ENCODE measurements around the gene ITGB7.

The ITGB7 gene

DNA sequence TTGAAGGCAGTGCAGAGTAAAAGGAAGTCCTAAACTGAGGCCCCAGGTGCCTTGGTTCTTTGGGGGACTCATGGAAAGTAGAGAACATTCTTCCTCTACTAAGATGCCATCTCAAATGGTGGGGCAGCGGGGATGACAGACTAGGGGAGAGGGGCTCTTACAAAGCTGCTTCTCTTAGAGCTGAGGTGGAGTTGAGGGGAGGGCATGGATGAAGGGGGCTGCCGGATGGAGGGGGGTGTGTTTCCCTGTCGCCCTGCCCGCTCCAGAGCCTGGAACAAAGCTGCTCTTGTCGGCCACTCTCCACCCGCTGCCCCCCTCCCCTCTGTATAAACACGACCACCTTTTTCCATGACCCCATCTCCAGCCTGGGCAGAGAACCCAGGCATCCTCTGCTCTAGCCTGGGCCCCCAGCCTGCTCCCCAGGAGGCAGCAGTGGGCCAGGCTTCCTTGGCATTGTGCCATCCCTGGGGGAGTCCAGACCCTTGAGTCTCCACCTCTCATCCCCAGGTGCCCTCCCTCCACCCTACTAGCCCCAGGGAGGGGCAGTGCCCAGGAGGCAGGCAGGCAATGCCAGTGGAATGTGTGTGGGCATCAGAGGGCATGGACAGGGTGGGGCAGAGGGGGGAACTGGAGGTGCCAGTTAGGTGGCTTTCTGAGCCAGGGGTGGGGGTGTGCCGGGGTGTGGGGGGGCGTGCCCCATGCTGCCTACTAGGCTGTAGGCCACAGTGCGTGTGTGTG, 23.2 kb upstream of the ITGB7 start:
- DNase-seq (ENCODE audit: low read depth in 2 of 2), result no peak

DNA sequence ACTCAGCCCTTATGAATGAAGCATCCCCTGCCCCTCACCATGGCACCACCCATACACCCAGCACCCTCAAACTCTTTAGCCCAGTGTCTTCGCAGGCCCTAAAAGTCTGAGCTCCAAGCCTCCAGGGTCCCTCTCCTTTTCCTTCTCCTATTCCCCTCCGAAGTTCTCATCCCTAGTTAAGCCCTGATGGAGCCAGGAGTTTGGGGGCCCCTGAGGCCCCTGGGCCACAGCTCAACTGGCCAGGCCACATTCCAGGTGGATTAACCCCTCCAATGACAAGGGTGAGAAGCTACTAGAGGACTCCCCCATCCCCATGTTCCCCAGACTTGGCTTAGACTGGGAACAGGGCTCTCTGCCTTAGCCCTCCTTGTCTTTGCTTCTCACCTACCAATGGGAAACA, 22.4 kb upstream of the ITGB7 start:
- no peak for DNase-seq (ENCODE audit: low read depth in 2 of 2)

- no peak for DNase-seq (ENCODE audit: low read depth in 2 of 2)
Observed at GRCh38 chr12:53227836-53228235, 20.8 kb upstream of the ITGB7 start.

- no peak for DNase-seq (ENCODE audit: low read depth in 2 of 2)
Observed at GRCh38 chr12:53227341-53227740, 20.3 kb upstream of the ITGB7 start.

DNA sequence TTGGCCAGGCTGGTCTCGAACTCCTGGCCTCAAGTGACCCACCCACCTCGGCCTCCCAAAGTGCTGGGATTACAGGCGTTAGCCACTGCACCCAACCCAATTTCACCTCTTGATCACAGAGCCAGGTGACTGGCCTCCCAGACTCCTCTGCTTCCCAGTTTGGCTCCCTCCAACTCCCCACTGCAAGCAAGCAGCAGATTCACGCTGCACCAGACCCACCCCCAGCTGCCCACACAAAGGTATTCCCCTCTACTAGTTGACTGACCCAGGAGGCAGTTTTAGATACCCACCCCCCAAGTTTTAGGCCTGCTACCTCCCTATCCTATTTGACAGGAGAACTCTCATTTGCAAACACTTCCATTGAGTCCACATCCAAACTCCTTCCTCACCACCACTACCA, 19.8 kb upstream of the ITGB7 start:
- no peak for DNase-seq (ENCODE audit: low read depth in 2 of 2)

- DNase-seq (ENCODE audit: low read depth in 2 of 2), result no peak
Observed at GRCh38 chr12:53225635-53226424, 18.8 kb upstream of the ITGB7 start.

DNA sequence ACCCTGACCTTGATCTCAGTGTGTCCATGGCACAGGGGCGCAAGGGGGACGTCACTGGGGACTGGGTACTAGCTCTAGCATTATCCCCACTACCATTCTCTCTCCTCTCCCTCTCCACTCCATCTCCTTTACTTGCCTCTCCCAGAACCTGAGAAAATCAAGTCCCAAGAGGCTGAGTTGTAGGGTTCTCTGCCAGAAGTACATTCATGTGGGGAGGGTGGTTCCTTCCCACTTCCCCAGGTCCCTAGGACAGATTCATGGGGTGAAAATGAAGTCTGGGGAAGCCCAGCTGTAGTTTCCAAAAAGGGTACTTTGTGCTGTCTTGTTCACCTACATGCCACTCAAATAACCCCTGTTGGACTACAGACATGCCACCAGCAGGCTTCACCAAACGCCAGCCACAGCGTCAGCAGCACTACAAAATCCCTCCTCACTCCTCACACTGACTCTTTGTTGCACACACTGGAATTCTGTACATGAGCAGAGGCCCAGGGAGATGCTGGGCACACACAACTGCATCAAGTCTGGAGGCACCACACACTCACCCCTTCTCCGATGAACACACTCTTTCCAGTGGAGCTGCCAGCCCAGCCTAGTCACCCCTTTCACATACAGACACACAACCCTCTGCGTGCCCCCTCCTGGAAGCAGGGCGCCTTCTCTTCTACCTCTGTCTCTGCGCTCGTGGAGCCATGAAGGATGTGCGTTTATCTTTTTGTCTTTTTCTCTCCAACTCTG, 18.0 kb upstream of the ITGB7 start:
- DNase-seq (ENCODE audit: low read depth in 2 of 2), result no peak

GRCh38 chr12:53224061-53224896, 17.2 kb upstream of the ITGB7 start:
- no peak for DNase-seq (ENCODE audit: low read depth in 2 of 2)

- no peak for DNase-seq (ENCODE audit: low read depth in 2 of 2)
Observed at GRCh38 chr12:53223389-53224060, 16.5 kb upstream of the ITGB7 start.

DNA sequence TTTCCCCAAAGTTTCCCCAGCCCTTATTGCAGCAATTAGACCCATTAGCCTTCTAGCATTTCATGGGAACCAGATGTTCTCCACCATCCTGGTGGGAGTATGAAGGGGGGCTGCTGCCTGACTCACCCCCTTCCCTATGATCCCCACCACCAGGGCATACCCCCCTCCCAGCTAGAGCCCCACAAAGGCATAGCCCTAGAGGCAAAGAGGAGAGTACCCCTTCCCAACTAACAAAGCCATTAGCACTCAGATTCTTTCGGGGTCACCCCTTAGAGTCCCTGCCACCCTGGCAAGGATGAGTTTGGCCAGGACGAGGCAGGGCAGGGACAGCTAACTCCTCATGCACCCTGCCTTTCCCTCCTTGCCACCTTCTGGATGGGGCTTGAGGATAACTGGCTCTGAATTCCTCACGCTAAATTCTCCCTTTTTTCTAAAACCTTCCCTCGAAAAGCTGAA, 15.8 kb upstream of the ITGB7 start:
- DNase-seq (ENCODE audit: low read depth in 2 of 2), result no peak

DNA sequence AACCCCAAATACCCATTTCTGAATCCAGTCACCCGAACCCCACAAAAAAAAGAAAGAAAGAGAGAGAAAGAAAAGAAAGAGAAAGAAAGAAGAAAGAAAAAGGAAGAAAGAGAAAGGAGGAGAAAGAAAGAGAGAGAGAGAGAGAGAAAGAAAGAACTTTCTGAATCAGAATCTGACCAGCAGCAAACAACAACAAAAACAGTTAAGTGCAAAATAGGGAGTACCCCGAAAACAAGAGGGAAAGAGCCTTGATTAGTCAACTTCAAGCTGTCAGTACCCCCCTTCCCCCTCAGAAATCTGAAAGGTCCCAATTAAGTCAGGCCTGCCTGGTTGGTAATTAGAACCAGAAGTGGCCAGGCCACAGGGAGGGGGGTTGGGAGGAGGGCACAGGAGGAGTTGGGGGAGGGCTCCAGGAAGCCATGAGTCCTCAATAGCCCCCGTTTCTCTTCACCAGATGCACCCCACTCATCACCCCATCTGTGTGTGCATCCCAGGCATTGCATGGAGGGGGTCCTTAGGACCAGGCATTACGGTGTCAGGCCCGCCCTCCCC, 15.2 kb upstream of the ITGB7 start:
- DNase-seq (ENCODE audit: low read depth in 2 of 2), result peak in 1 of 2 experiments; percentile 72

- no peak for DNase-seq (ENCODE audit: low read depth in 2 of 2)
Observed at GRCh38 chr12:53221203-53222080, 14.4 kb upstream of the ITGB7 start.

DNA sequence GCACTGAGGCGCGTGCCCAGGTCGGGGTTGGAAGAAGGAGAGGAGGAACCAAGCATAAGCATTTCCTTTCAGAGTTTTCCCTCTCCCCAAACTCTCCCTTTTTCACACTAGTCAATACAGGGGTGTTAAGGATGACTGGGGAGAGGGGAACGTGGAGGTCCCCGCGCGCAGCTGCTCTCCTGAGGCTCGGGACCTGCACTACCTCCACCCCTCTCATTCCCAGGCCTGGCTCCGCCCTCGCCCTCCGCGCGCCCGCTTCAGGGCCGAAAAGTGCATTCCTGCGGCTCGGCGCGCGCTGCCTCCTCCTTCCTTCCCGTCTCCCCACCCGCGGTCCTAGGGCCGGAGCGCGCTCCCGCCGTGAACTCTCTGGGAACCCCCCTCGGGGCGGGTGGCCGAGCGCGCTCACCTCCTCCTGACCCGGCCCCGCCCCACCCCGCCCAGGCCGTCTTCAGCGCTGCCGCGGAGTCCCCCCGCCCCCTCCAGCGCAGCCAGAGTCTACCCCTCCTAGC, 13.7 kb upstream of the ITGB7 start:
- DNase-seq (ENCODE audit: low read depth in 2 of 2), result peak; percentile 84 to 90

DNA sequence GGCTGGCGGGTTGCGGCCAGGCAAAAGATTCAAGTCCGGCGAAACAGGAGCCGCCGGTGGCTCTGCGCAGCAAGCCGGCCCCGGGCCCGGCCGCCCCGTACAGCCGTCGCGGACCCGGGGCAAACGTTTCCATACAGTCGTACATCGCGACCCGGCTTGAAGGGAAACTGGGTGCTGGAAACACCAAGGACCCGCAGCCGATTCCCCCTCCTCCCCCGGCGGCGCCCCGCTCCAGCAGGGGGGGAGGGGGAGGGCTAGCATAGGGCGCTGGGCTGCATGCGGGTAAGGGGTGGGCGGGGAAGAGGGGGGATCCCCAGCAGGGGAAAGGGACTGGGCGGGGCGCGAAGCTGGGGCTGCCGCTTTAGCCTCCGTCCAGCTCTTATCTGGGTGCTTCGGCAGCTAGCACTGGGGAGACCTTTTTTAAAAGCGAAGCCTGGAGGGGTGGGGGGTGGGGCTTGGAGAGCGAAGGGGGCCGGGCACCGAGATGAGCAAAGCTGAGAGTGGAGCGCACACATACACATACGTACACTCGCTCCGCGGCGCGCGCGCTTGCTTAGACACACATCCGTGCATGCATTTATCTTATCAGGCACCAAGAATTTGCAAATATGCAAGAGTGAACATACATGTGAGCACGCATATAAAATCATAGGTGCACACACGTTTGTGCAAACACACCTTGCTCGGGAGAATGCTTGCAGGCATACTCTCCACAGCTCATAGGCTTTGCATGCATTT, 13.1 kb upstream of the ITGB7 start:
- no peak for DNase-seq (ENCODE audit: low read depth in 2 of 2)

DNA sequence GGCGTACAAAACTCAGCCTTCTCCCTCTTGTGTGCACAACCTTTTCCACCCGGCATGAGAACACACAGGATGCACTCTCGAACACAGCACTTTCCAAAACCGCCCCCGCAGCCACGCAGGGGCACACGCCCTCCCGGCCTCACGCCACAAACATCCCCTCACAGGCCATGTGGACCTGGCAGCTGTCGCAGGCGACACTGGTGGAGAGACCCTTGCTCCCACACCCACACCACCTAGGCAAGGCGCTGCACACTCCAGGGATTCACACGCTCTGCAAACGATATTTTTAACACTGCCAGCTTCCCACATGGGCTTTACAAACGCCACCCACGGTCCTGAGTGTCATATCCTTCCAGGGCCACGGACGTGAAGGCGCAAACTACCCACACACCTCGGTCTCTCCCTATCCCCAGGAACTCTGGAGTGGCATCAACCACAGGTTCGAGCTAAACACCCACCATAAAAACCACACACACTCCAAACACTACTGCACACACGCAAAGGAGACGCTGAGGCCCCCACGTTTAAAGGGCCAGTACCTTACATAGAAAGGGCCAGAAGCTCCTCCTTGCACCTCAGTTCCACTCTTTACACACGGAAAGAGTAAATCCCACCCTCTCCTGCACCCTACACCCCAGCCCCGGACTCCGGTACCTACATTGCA, 12.4 kb upstream of the ITGB7 start:
- no peak for DNase-seq (ENCODE audit: low read depth in 2 of 2)

DNA sequence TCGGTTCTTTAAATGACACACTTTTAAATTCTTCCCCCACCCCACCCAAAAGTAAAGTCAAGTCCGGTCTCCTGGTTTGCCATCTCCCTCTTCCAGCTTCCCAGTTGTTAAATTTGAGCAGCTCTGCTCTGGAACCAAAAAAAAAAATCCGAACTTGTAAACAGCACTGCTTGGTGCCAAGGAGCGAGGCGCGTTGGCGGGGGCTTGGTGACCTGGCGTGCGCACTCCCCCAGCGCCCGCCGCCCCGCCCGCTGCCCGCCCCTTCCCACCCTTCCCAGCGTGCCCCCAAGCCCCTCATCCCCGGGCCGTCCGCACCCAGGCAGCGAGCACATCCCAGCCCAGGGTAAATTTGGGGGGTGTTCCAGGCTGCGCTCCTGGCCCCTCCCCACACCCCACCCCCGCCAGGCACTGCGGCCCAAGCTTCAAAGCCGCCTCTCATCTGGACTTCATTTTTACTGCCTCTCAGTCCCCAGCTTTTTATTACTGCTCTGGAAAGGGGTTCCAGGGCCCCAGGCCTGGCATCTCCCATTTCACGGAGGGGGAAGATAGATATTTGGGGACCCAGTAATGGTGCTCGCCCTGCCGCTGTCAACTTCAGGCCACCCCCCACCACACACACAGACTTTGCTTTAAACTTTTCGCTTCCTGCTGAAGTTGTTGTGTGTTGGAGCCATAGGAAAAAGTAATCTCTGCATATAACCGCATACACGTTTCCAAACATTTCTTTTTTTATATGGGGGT, 11.7 kb upstream of the ITGB7 start:
- no peak for DNase-seq (ENCODE audit: low read depth in 2 of 2)

DNA sequence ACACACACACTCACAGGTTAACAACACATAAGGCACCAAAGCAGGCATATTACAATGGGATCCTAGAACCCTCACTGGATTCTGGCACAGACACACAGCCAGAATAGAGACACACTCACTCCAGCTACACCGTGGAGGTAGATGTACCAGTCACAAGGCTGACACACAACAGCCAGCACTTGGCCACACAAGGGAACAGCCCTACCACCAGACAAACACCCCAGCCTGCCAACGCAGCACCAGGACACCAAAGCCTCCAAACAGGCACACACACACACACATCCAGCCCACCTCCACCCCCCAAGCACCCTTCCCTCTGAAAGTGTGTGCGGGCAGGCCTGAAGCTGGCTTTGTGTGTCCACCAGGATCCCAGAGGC, 10.9 kb upstream of the ITGB7 start:
- no peak for DNase-seq (ENCODE audit: low read depth in 2 of 2)

All from fibroblast of skin of left quadriceps (primary cell).